HUES48 (cell line): Measurements from ENCODE around the gene RPS25.
A peak's percentile ranks its signal among the peaks of the same experiment; 100 is the strongest.
"Not testable (repeated sequence)": the region's sequence is repeated elsewhere in the genome, so short reads cannot be mapped to it uniquely, and the experiment has no call there.

ENCODE experiments used
- H3K27ac ChIP-seq: one replicate; pipeline ENCODE4 v1.7.0; 2013; ENCODE audit warnings: low read depth, low read length, inconsistent platforms
- H3K27me3 ChIP-seq: 2 replicates; pipeline ENCODE4 v1.6.1; 2013; ENCODE audit warnings: mild to moderate bottlenecking, low read length; ENCODE audit not compliant: control insufficient read depth, insufficient read depth
- H3K36me3 ChIP-seq: 2 replicates; pipeline ENCODE4 v1.6.1; 2013; ENCODE audit warnings: low read length; ENCODE audit not compliant: control insufficient read depth, insufficient read depth
- H3K4me1 ChIP-seq: 2 replicates; pipeline ENCODE4 v1.6.1; 2013; ENCODE audit warnings: mild to moderate bottlenecking, low read length; ENCODE audit not compliant: control insufficient read depth, insufficient read depth
- H3K4me3 ChIP-seq: 2 replicates; pipeline ENCODE4 v1.5.1; 2013; ENCODE audit warnings: mild to moderate bottlenecking, low read depth, low read length
- H3K9ac ChIP-seq: 2 replicates; pipeline ENCODE4 v1.6.1; 2013; ENCODE audit warnings: mild to moderate bottlenecking, low read depth, low read length, moderate library complexity
- H3K9me3 ChIP-seq: 2 replicates; pipeline ENCODE4 v1.6.1; 2013; ENCODE audit warnings: low read length; ENCODE audit not compliant: control insufficient read depth, insufficient read depth

RPS25 gene

DNA sequence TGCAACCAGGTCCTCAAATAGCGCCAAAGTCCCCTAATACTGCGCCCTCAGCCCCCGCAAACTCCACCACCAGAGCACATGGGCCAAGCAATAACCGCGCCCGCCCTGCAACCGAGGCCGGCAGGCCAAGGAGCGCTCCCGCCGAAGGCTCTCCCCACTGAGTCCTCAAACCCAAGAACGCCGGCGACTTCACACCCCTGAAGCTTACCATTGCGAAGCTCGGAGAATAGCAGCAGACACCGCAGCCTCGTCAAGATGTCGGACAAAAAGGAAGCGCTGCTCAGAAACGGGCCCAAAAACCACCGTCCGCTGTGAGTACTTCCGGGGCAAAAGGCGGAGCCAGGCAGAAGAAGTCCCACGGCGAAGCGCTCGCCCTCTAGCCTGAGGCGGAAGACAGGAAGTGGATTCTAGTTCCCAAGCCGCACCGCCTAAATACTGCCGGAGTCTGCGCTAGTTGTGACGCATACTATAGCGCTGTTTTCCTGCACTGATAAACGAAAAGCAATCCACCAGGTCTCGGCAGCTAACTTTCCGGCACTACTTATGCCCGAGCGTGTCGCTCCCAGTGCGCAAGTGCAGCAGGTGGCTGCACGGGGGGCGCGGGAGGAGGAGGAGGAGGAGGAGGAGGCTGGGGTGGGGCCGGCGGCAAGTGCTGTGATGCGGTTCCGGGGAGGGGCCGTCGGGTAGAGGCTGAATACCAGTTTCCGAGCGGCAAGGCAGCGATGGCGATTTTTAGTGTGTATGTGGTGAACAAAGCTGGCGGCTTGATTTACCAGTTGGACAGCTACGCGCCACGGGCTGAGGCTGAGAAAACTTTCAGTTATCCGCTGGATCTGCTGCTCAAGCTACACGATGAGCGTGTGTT, at the start of gene RPS25, which contains the start of gene TRAPPC4:
TSS of gene RPS25 (minus strand) at position 270 of the 865 bp plus-strand sequence. CDS start at position 211, 59 bp downstream.
TSS of gene TRAPPC4 (plus strand) at position 693 of the 865 bp plus-strand sequence. CDS start at position 723, 30 bp downstream.
- H3K27me3 ChIP-seq = no peaks in the 10 kb centered on the region
- peak within 1 kb of the TSS; percentile 94 for H3K9ac ChIP-seq
- peak within 1 kb of the TSS; percentile 98 for H3K4me3 ChIP-seq
- peaks cover 8% of the 10 kb centered on the region; the same call in 1 of the 2 replicates for H3K4me1 ChIP-seq
- H3K36me3 ChIP-seq = peaks cover 67% of the 10 kb centered on the region
- H3K27ac ChIP-seq = peak within 1 kb of the TSS; percentile 98
- no peaks in the 10 kb centered on the region for H3K9me3 ChIP-seq

- no peaks in the 10 kb centered on the region for H3K9me3 ChIP-seq
- H3K27ac ChIP-seq = peak within 1 kb of the TSS; percentile 82
- peak within 1 kb of the TSS; percentile 94 for H3K4me3 ChIP-seq
- peaks cover 26% of the 10 kb centered on the region for H3K36me3 ChIP-seq
- H3K27me3 ChIP-seq = no peaks in the 10 kb centered on the region
- H3K9ac ChIP-seq = peak within 1 kb of the TSS; percentile 80
- H3K4me1 ChIP-seq = no peaks in the 10 kb centered on the region
These were observed 49.5 kb upstream of the RPS25 start, which contains the start of gene VPS11 for GRCh38 chr11:119067371-119068222. Gene VPS11, plus strand, starts transcription at chr11:119067818. Its CDS starts 6 bp downstream, at chr11:119067824.

DNA sequence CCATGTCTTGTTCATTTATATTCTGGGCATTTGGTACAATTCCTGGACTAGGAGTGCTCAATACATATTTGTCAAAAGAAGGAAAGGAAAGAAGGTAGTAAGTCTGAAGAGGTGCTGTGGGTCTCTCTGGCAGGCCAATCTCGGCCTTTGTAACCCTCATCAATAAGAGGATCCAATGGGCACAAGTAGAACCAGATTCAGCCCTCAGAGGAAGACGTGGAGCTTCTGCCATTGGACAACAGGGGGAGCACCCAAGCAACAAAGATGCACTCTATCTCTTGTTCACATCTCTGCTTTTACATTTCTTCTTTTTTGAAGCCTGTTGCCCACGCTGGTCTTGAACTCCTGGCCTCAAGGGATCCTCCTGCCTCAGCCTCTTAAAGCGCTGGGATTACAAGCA, 47.2 kb upstream of the RPS25 start:
- H3K27ac ChIP-seq = no peak overlapping the region
- H3K27me3 ChIP-seq = no peaks in the 10 kb centered on the region
- peaks cover 9% of the 10 kb centered on the region; the same call in 1 of the 2 replicates for H3K36me3 ChIP-seq
- H3K9me3 ChIP-seq = no peaks in the 10 kb centered on the region
- H3K9ac ChIP-seq = no peak overlapping the region
- H3K4me1 ChIP-seq = no peaks in the 10 kb centered on the region
- H3K4me3 ChIP-seq = no peak overlapping the region

GRCh38 chr11:119062779-119063178, 44.6 kb upstream of the RPS25 start:
- Histone ChIP-seq H3K27ac (no peak overlapping the region), H3K4me1 (no peaks in the 10 kb centered on the region), H3K9me3 (no peaks in the 10 kb centered on the region), H3K4me3 (no peak overlapping the region), H3K9ac (no peak overlapping the region), H3K27me3 (no peaks in the 10 kb centered on the region), H3K36me3 (no peaks in the 10 kb centered on the region)

- H3K9ac ChIP-seq = no peak overlapping the region
- H3K9me3 ChIP-seq = no peaks in the 10 kb centered on the region
- H3K27ac ChIP-seq = no peak overlapping the region
- no peaks in the 10 kb centered on the region for H3K4me1 ChIP-seq
- no peak overlapping the region for H3K4me3 ChIP-seq
- no peaks in the 10 kb centered on the region for H3K36me3 ChIP-seq
- no peaks in the 10 kb centered on the region for H3K27me3 ChIP-seq
These were observed 43.1 kb upstream of the RPS25 start for GRCh38 chr11:119061256-119061655.

GRCh38 chr11:119059128-119059527, 41.0 kb upstream of the RPS25 start:
- H3K9ac ChIP-seq, H3K27me3 ChIP-seq, H3K27ac ChIP-seq, H3K4me1 ChIP-seq, H3K4me3 ChIP-seq, H3K9me3 ChIP-seq: not testable (repeated sequence)
- H3K36me3 ChIP-seq = peaks cover 16% of the 10 kb centered on the region

DNA sequence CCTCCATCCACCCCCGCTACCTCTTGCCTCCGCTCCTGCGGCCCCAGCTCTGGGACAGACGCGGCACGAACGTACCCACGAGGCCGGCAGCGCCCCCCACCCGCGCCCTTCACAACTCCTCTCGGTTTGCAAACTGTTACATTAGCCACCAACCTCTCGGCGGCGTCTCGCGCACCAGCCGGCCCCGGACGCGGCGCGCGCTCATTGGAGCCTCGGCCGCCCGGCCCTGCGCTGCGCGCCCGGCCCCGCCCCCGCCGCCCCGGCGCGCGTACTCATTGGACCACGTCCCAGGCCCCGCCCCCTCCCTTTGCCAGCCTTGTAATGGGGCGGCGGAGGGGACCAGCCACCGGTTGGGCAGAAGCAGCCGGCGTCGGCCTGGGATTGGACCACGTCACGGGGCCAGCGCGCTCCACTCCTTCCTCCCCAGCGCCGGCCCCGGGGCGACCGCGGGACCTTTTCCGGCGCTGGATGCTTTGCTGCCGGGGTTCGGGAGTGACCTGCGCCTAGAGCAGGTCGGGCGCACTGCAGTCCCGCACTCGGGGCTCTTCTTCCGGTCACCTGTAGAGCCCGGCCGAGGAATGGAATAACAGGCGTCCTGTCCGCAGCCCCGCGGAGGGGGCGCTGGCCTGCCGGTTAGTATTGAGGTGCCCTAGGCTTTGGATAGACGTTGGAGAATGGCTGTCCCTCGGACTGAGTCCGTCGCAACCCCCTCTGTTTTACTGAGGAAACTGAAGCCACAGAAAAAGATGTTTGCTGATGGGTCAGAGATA, 39.0 kb upstream of the RPS25 start, which contains the start of gene HYOU1:
TSS of gene HYOU1 (minus strand) at position 206 of the 770 bp plus-strand sequence. CDS start 1,045 bp downstream, outside the sequence.
- Histone ChIP-seq H3K27me3 (no peaks in the 10 kb centered on the region), H3K9ac (peak within 1 kb of the TSS; percentile 87), H3K36me3 (peaks cover 36% of the 10 kb centered on the region), H3K4me3 (peak within 1 kb of the TSS; percentile 98), H3K4me1 (no peaks in the 10 kb centered on the region), H3K9me3 (no peaks in the 10 kb centered on the region), H3K27ac (peak within 1 kb of the TSS; percentile 95)

DNA sequence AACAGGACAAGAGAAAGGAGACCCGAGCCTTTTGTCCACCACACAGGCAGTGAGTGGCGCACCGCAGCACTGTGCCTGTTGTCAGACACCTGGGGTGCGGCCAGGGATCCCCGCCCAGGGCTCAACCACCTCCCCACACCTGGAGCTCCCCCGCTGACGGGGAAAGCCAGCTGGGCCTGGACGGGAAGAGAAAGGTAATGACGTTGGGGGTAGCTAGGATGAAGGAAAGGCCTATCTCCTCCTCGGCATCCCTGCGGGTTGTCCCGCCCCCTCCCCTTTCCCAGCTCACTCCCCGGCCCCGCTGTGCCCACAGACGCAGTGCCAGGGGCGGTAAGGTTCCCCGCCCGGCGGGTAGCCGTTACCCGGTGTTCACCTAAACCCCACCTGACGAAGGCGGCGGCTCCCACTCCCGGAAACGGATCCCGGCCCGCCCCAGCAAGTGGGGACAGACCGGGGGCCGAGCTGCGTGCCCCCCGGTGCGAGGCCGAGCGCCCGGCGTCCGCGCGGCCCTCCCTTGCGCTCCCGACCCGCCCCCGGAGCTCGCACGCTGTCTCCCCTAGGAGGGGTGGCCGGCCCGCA, 38.4 kb upstream of the RPS25 start:
- Histone ChIP-seq H3K27me3 (no peaks in the 10 kb centered on the region), H3K27ac (peak overlapping the region; percentile 95)

DNA sequence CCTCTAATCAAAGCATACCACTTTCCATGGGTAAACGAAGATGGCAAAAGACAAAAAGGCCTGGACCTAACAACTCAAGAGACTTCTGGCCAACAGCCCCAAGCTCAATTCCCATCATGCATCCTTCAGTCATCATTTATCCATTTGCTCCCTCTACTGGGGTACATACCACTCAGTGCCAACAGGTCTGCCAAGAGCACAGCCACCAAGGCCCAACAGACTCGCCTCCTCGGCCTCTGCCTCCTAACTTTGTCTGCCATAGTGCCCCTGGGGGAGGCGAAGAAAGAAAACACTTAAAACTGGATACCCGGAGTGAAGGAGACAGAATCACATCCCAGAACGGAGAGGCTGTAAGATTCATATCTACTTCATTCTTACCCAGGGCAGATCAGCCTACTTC, 37.8 kb upstream of the RPS25 start:
- no peaks in the 10 kb centered on the region for H3K4me1 ChIP-seq
- peaks cover 48% of the 10 kb centered on the region for H3K36me3 ChIP-seq
- H3K27me3 ChIP-seq = no peaks in the 10 kb centered on the region
- H3K4me3 ChIP-seq = peak overlapping the region; percentile 96
- peak overlapping the region; percentile 95 for H3K27ac ChIP-seq
- H3K9ac ChIP-seq = peak overlapping the region; percentile 87; the same call in 1 of the 2 replicates
- H3K9me3 ChIP-seq = no peaks in the 10 kb centered on the region

More for the DNA sequence above, 38.4 kb upstream of the RPS25 start:
- peaks cover 42% of the 10 kb centered on the region for H3K36me3 ChIP-seq
- no peaks in the 10 kb centered on the region for H3K4me1 ChIP-seq
- peak overlapping the region; percentile 96 for H3K4me3 ChIP-seq
- peak overlapping the region; percentile 87 for H3K9ac ChIP-seq
- no peaks in the 10 kb centered on the region for H3K9me3 ChIP-seq

- no peaks in the 10 kb centered on the region for H3K9me3 ChIP-seq
- H3K36me3 ChIP-seq = peaks cover 63% of the 10 kb centered on the region
These were observed 36.3 kb upstream of the RPS25 start for GRCh38 chr11:119054418-119054817.

More at GRCh38 chr11:119054418-119054817, 36.3 kb upstream of the RPS25 start:
- Histone ChIP-seq H3K4me3 (no peak overlapping the region), H3K9ac (no peak overlapping the region), H3K4me1 (no peaks in the 10 kb centered on the region), H3K27ac (no peak overlapping the region), H3K27me3 (no peaks in the 10 kb centered on the region)
